ENCODE results near the gene LHX5. TPM values are rescaled to one million over a fixed set of nuclear protein-coding genes. Genes with fewer than 3 reads are reported as not detected.

The LHX5 gene
- total RNA-seq, 4 donors from 2014 or later, result not detected

GRCh38 chr12:113457710-113458109 lies 14.0 kb downstream of the LHX5 start:
- TF ChIP-seq CTCF (IDR thresholded peaks at IDR 0.05), result no peak
- DNase-seq (ENCODE audit: low spot score) (no peak), ATAC-seq (ENCODE audit: low FRiP score) (no peak)

GRCh38 chr12:113457185-113457584 lies 14.5 kb downstream of the LHX5 start:
- no peak for ATAC-seq (ENCODE audit: low FRiP score)

GRCh38 chr12:113456761-113457160 lies 14.9 kb downstream of the LHX5 start:
- ATAC-seq (ENCODE audit: low FRiP score) (no peak), DNase-seq (ENCODE audit: low spot score) (no peak)
- no peak for TF ChIP-seq CTCF (IDR thresholded peaks at IDR 0.05)

More at GRCh38 chr12:113457185-113457584, 14.5 kb downstream of the LHX5 start:
- TF ChIP-seq CTCF (IDR thresholded peaks at IDR 0.05), result no peak
- no peak for DNase-seq (ENCODE audit: low spot score)

- TF ChIP-seq CTCF (IDR thresholded peaks at IDR 0.05), result no peak
- no peak for DNase-seq (ENCODE audit: low spot score)
- no peak for ATAC-seq (ENCODE audit: low FRiP score)
Observed at GRCh38 chr12:113456199-113456598, 15.5 kb downstream of the LHX5 start.

- no peak for TF ChIP-seq CTCF (IDR thresholded peaks at IDR 0.05)
- DNase-seq (ENCODE audit: low spot score) (no peak), ATAC-seq (ENCODE audit: low FRiP score) (no peak)
Observed at GRCh38 chr12:113453330-113453729, 18.3 kb downstream of the LHX5 start.

- no peak for DNase-seq (ENCODE audit: low spot score)
- TF ChIP-seq CTCF (IDR thresholded peaks at IDR 0.05), result no peak
- no peak for ATAC-seq (ENCODE audit: low FRiP score)
Observed at GRCh38 chr12:113452458-113452857, 19.2 kb downstream of the LHX5 start.

GRCh38 chr12:113449839-113450238 lies 21.8 kb downstream of the LHX5 start:
- DNase-seq (ENCODE audit: low spot score) (no peak), ATAC-seq (ENCODE audit: low FRiP score) (no peak)
- no peak for TF ChIP-seq CTCF (IDR thresholded peaks at IDR 0.05)
